Thyroid gland (tissue), 4 donors: ENCODE data around the gene TMEM120B.

Experiments
- POLR2A ChIP-seq, 2 donors: fragments of 450-650 bp; IDR thresholded peaks; one replicate each; pipeline ENCODE4 v1.6.1; 2017; ENCODE audit warnings: antibody characterized with exemption in 2 of 2, mild to moderate bottlenecking in 2 of 2, moderate library complexity in 1 of 2
- TF ChIP-seq, protein P1 (sequence below), 6 experiments: fragments of 200-600 bp in 3 of 6; fragments of 450-650 bp in 3 of 6; sonication (generic) in 3 of 6; IDR thresholded peaks; one replicate each; pipeline ENCODE4 v1.5.1; 2016 to 2019; ENCODE audit warnings: antibody characterized with exemption in 6 of 6, mild to moderate bottlenecking in 2 of 6, inconsistent platforms in 1 of 6, moderate library complexity in 1 of 6

DNA sequence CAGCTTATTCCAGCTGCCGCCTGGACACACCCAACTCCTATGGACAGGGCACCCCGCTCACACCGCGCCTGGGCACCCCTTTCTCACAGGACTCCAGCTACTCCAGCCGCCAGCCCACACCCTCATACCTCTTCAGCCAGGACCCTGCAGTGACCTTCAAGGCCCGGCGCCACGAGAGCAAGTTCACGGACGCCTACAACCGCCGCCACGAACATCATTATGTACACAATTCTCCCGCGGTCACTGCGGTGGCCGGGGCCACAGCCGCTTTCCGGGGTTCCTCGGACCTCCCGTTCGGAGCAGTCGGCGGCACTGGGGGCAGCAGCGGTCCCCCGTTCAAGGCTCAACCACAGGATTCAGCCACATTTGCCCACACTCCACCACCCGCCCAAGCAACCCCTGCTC, 97.2 kb downstream of the TMEM120B start:
- TF ChIP-seq, protein P1, sequence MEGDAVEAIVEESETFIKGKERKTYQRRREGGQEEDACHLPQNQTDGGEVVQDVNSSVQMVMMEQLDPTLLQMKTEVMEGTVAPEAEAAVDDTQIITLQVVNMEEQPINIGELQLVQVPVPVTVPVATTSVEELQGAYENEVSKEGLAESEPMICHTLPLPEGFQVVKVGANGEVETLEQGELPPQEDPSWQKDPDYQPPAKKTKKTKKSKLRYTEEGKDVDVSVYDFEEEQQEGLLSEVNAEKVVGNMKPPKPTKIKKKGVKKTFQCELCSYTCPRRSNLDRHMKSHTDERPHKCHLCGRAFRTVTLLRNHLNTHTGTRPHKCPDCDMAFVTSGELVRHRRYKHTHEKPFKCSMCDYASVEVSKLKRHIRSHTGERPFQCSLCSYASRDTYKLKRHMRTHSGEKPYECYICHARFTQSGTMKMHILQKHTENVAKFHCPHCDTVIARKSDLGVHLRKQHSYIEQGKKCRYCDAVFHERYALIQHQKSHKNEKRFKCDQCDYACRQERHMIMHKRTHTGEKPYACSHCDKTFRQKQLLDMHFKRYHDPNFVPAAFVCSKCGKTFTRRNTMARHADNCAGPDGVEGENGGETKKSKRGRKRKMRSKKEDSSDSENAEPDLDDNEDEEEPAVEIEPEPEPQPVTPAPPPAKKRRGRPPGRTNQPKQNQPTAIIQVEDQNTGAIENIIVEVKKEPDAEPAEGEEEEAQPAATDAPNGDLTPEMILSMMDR (IDR thresholded peaks at IDR 0.05), result no peak
- no peak for TF ChIP-seq POLR2A (IDR thresholded peaks at IDR 0.05)
